Stomach (tissue), 9 donors: Measurements from ENCODE around the gene CBFA2T3. TPM values are rescaled to one million over a fixed set of nuclear protein-coding genes. Genes with fewer than 3 reads are reported as not detected.

Experiments used
- DNase-seq, 2 donors: peaks; one replicate each; pipeline versions ENCODE4 v3.0.0 to v3.0.0-alpha.2; 2013 to 2019
- H3K27ac ChIP-seq, 5 donors: fragments of 200-600 bp in 4 of 5; sonication (generic) in 4 of 5; one replicate each; pipeline ENCODE4 v1.5.1; 2013 to 2019; ENCODE audit warnings: mild to moderate bottlenecking in 1 of 5, moderate library complexity in 1 of 5
- H3K27me3 ChIP-seq, 3 donors: fragments of 200-600 bp; sonication (generic); one replicate each; pipeline ENCODE4 v1.5.1; 2017 to 2019; ENCODE audit warnings: mixed run types in 1 of 3
- H3K36me3 ChIP-seq, 4 donors: fragments of 200-600 bp; sonication (generic); 1 replicate in 3 of 4; 2 replicates in 1 of 4; pipeline ENCODE4 v1.5.1; 2016 to 2019
- H3K4me1 ChIP-seq, 4 donors: fragments of 200-600 bp; sonication (generic); one replicate each; pipeline ENCODE4 v1.5.1; 2016 to 2019
- H3K4me3 ChIP-seq, 4 donors: fragments of 200-600 bp; sonication (generic) in 3 of 4; one replicate each; pipeline ENCODE4 v1.5.1; 2016 to 2019; ENCODE audit warnings: mild to moderate bottlenecking in 1 of 4
- H3K9me3 ChIP-seq, 4 donors: fragments of 200-600 bp; sonication (generic); one replicate each; pipeline ENCODE4 v1.5.1; 2016 to 2019
- EP300 ChIP-seq: sonication (generic); formaldehyde crosslinking; IDR thresholded peaks from one replicate; pipeline ENCODE4 v1.6.1; 2017; ENCODE audit warnings: antibody characterized with exemption
- POLR2A ChIP-seq, 4 donors: fragments of 450-650 bp; IDR thresholded peaks; one replicate each; pipeline ENCODE4 v1.6.1; 2016; ENCODE audit warnings: antibody characterized with exemption in 4 of 4, control low read depth in 2 of 4, mild to moderate bottlenecking in 1 of 4, moderate library complexity in 1 of 4
- POLR2AphosphoS5 ChIP-seq, 3 donors: sonication (generic); formaldehyde crosslinking; IDR thresholded peaks; one replicate each; pipeline ENCODE4 v1.6.1; 2016; ENCODE audit warnings: antibody characterized with exemption in 3 of 3
- WGBS, 5 donors: extraction: QIAGEN DNeasy Blood & Tissue Kit in 3 of 5; methylation state at CpG; one replicate each; pipeline versions ENCODE4 v1.1.5 to v1.1.7; 2013 to 2018; 5-methylcytosine and 5-hydroxymethylcytosine counted together
- intact Hi-C: fragments of 100-400 bp; cut with DNase I; formaldehyde crosslinking; loops from one replicate; pipeline ENCODE4 v1.15.1; 2023; ENCODE audit warnings: low total_unique reads
- polyA plus RNA-seq, 3 donors: library from polyadenylated mRNA; stranded (reverse); fragments of 200-250 nt; gene quantifications; one replicate each; pipeline ENCODE4 v1.2.3, GENCODE V29; 2013
- total RNA-seq, 5 donors: library from RNA; depleted of rRNA; stranded (reverse); fragments of >200 nt; gene quantifications; one replicate each; pipeline versions ENCODE4 v1.1.0 to v1.2.3, GENCODE V29; 2014 to 2016
- TF ChIP-seq, protein P1 (sequence below), 7 experiments: fragments of 450-650 bp in 4 of 7; fragments of 200-600 bp in 3 of 7; sonication (generic) in 3 of 7; IDR thresholded peaks; one replicate each; pipeline ENCODE4 v1.5.1; 2016 to 2019; ENCODE audit warnings: antibody characterized with exemption in 7 of 7, control low read depth in 2 of 7, mild to moderate bottlenecking in 1 of 7
- donor health status: healthy with polysubstance abuse.
- donor health status: Bipolar disorder and iron deficiency.
- donor health status: healthy.

The CBFA2T3 gene
- total and polyA plus RNA-seq, 8 donors = 0.58 to 57.6 (median 2.5) TPM

DNA sequence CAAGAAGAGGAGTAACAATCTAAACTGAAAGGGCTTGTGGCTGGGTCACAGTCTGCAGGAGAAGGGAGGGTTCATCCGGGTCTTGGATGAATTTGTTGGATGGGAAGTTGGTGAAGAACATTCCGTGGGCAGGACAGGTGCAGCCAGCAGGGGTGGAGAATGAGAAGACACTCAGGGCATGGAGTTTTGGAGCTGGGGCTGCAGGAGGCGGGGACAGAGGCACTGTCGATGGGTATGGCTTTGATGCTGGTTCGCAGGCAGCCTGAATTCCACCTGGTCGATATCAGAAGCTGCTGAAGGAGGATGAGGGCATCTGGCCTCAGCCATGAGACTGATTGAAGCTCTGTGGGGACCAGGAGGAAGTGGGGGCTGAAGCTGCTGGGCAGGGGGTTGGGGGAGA is 36.1 kb upstream of the CBFA2T3 start:
- H3K27ac ChIP-seq = no peak overlapping the region
- DNase-seq = no peak
- H3K4me1 ChIP-seq = no peaks in the 10 kb centered on the region
- no peak overlapping the region for H3K4me3 ChIP-seq
- no peaks in the 10 kb centered on the region for H3K36me3 ChIP-seq
- intact Hi-C loops = no loop called here
- peaks cover 0 to 70% (median 0%) of the 10 kb centered on the region in 3 donors for H3K27me3 ChIP-seq
- 59 to 69% (median 66%) methylated on average over 6 of the region's 6 CpGs for WGBS, 5 donors
- TF ChIP-seq POLR2A (IDR thresholded peaks at IDR 0.05) (no peak), EP300 (no peak), POLR2AphosphoS5 (IDR thresholded peaks at IDR 0.05) (no peak)
- TF ChIP-seq, protein P1, sequence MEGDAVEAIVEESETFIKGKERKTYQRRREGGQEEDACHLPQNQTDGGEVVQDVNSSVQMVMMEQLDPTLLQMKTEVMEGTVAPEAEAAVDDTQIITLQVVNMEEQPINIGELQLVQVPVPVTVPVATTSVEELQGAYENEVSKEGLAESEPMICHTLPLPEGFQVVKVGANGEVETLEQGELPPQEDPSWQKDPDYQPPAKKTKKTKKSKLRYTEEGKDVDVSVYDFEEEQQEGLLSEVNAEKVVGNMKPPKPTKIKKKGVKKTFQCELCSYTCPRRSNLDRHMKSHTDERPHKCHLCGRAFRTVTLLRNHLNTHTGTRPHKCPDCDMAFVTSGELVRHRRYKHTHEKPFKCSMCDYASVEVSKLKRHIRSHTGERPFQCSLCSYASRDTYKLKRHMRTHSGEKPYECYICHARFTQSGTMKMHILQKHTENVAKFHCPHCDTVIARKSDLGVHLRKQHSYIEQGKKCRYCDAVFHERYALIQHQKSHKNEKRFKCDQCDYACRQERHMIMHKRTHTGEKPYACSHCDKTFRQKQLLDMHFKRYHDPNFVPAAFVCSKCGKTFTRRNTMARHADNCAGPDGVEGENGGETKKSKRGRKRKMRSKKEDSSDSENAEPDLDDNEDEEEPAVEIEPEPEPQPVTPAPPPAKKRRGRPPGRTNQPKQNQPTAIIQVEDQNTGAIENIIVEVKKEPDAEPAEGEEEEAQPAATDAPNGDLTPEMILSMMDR (IDR thresholded peaks at IDR 0.05) = no peak
- no peaks in the 10 kb centered on the region for H3K9me3 ChIP-seq

DNA sequence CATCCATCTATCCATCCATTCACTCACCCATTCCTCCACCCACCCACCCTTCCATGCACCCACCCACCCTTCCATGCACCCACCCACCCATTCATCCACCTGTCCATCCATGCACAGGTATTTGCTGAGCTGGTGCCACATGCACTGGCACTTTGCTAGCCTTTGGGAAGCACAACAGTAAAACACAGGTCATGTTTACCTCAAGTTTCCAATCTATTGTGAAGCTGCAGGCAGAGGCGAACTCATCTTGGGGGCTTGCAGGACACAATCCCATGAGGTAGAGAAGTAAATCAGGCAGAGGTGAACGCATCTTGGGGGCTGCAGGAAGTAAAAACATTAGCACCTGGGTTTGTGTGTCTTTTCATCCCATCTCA is 35.6 kb upstream of the CBFA2T3 start:
- WGBS, 5 donors = 62 to 72% (median 70%) methylated on average over 2 of the region's 2 CpGs
- H3K27me3 ChIP-seq = peaks cover 0 to 71% (median 0%) of the 10 kb centered on the region in 3 donors
- TF ChIP-seq EP300 (no peak), POLR2AphosphoS5 (IDR thresholded peaks at IDR 0.05) (no peak), POLR2A (IDR thresholded peaks at IDR 0.05) (no peak)
- TF ChIP-seq, protein P1 (IDR thresholded peaks at IDR 0.05) = no peak
- DNase-seq = no peak
- H3K27ac ChIP-seq = no peak overlapping the region
- H3K36me3 ChIP-seq = no peaks in the 10 kb centered on the region
- intact Hi-C loops = no loop called here
- H3K9me3 ChIP-seq = no peaks in the 10 kb centered on the region
- H3K4me1 ChIP-seq = no peaks in the 10 kb centered on the region
- no peak overlapping the region for H3K4me3 ChIP-seq

DNA sequence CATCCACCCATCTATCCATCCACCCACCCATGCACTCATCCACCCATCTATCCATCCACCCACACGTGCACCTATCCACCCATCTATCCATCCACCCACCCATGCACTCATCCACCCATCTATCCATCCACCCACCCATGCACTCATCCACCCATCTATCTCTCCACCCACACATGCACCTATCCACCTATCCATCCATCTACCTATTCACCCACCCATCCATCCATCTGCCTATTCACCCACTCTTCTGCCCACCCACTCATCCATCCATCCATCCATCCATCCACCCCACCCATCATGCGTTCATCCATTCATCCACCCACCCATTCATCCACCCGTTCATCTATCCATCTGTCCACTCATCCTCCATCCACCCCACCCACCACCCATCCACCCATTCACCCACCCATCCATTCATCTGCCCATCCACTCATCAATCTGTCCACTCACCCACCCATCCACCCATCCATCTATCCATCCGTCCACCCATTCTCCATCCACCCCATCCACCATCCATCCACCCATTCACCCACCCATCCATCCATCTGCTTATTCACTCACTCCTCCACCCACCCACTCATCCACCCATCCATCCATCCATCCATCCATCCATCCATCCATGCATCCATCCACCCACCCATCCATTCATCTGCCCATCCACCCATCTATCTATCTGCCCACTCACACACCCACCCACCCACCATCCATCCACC is 35.1 kb upstream of the CBFA2T3 start:
- TF ChIP-seq EP300 (no peak), POLR2A (IDR thresholded peaks at IDR 0.05) (no peak), POLR2AphosphoS5 (IDR thresholded peaks at IDR 0.05) (no peak)
- TF ChIP-seq, protein P1 (IDR thresholded peaks at IDR 0.05) = no peak
- WGBS, 5 donors = 77 to 87% (median 83%) methylated on average over 4 of the region's 4 CpGs
- DNase-seq = no peak

DNA sequence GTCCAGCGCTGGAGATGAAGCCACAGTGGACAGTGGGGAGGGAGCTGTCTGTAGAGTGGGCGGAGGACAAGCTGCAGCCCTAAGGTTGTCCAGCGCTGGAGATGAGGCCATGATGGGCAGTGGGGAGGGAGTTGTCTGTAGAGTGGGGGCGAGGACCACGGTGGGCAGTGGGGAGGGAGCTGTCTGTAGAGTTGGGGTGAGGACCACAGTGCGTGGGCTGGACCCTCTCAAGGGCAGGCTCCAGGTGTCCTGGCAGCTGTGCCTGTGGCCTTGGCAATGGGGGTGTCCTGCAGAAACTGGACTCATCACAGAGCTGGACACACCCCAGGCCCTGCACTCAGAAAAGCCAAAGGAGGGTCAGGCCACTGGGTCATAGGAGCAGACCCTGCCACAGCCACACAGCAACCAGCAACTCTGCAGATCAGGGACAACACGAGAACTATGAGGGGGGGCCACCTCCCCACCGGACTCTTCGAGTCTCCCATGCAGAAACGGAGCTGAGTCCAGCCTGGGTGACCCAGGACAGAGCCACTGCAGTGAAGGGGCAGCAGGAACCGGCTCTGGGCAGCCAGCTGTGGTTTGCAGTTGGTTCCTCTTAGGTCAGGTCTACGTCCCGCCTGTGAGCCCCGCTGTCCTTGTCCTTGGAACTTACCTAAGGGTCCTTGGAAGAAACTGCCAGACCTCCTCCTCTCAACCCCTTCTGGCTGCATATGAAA is 33.4 kb upstream of the CBFA2T3 start:
- intact Hi-C loops = no loop called here
- Histone ChIP-seq H3K4me3 (no peak overlapping the region), H3K9me3 (no peaks in the 10 kb centered on the region), H3K36me3 (no peaks in the 10 kb centered on the region), H3K27ac (no peak overlapping the region), H3K4me1 (no peaks in the 10 kb centered on the region), H3K27me3 (peaks cover 0 to 82% (median 12%) of the 10 kb centered on the region in 3 donors)
- WGBS, 5 donors = 73 to 82% (median 80%) methylated on average over 12 to 14 of the region's 14 CpGs
- DNase-seq = no peak
- TF ChIP-seq, protein P1 (IDR thresholded peaks at IDR 0.05) = no peak
- TF ChIP-seq EP300 (no peak), POLR2AphosphoS5 (IDR thresholded peaks at IDR 0.05) (no peak), POLR2A (IDR thresholded peaks at IDR 0.05) (no peak)

More for the DNA sequence above, 35.1 kb upstream of the CBFA2T3 start:
- Histone ChIP-seq H3K4me3 (no peak overlapping the region), H3K9me3 (no peaks in the 10 kb centered on the region), H3K27me3 (peaks cover 0 to 76% (median 4%) of the 10 kb centered on the region in 3 donors), H3K27ac (no peak overlapping the region), H3K36me3 (no peaks in the 10 kb centered on the region), H3K4me1 (no peaks in the 10 kb centered on the region)
- intact Hi-C loops = no loop called here
